Stimulated activated effector memory CD8-positive, alpha-beta T cell treated with anti-CD3 and anti-CD28 coated beads, Interleukin-12 subunit alpha, Interleukin-12 subunit beta, amount 100 ng/mL, for 72 hours (primary cell): ENCODE results near the gene HIBADH.
"Not testable (repeated sequence)": the region's sequence is repeated elsewhere in the genome, so short reads cannot be mapped to it uniquely, and the experiment has no call there.

Experiments used
- ATAC-seq: fragments of 150-1000 bp; cut with Tn5 transposase; 2 replicates; pipeline ENCODE4 v1.10.0; 2021
- DNase-seq, 2 donors: peaks; one replicate each; pipeline ENCODE4 v3.0.0; 2021 to 2022; ENCODE audit warnings: low spot score in 2 of 2
- H3K27ac Mint-ChIP-seq: one replicate; pipeline ENCODE4 v1.8.0; 2022; ENCODE audit warnings: mild to moderate bottlenecking, mixed read lengths
- H3K36me3 Mint-ChIP-seq: one replicate; pipeline ENCODE4 v1.8.0; 2022; ENCODE audit warnings: mild to moderate bottlenecking, mixed read lengths
- H3K4me1 Mint-ChIP-seq: one replicate; pipeline ENCODE4 v1.8.0; 2022; ENCODE audit warnings: mixed read lengths
- H3K4me3 Mint-ChIP-seq: one replicate; pipeline ENCODE4 v1.8.0; 2022; ENCODE audit warnings: mild to moderate bottlenecking, mixed read lengths
- H3K9me3 Mint-ChIP-seq: one replicate; pipeline ENCODE4 v1.8.0; 2022; ENCODE audit warnings: mixed read lengths

HIBADH gene

GRCh38 chr7:27527348-27527714 lies 135.4 kb downstream of the HIBADH start:
- Mint-ChIP-seq H3K36me3 (peaks cover 29% of the 10 kb centered on the region), H3K27ac (no peak overlapping the region), H3K4me3 (no peak overlapping the region), H3K9me3 (no peaks in the 10 kb centered on the region), H3K4me1 (no peaks in the 10 kb centered on the region)
- no peak for ATAC-seq
- no peak for DNase-seq

- no peak overlapping the region for H3K27ac Mint-ChIP-seq
- no peaks in the 10 kb centered on the region for H3K9me3 Mint-ChIP-seq
- DNase-seq (no peak), ATAC-seq (no peak)
- peaks cover 29% of the 10 kb centered on the region for H3K36me3 Mint-ChIP-seq
- no peak overlapping the region for H3K4me3 Mint-ChIP-seq
- no peaks in the 10 kb centered on the region for H3K4me1 Mint-ChIP-seq
These were observed 135.9 kb downstream of the HIBADH start for GRCh38 chr7:27526611-27527347.

- Mint-ChIP-seq H3K36me3 (peaks cover 29% of the 10 kb centered on the region), H3K4me3 (no peak overlapping the region), H3K4me1 (no peaks in the 10 kb centered on the region), H3K9me3 (no peaks in the 10 kb centered on the region), H3K27ac (no peak overlapping the region)
- no peak for DNase-seq
- ATAC-seq = no peak
These were observed 136.6 kb downstream of the HIBADH start for GRCh38 chr7:27526131-27526530.

- H3K27ac Mint-ChIP-seq = no peak overlapping the region
- ATAC-seq (no peak), DNase-seq (no peak)
- H3K9me3 Mint-ChIP-seq = no peaks in the 10 kb centered on the region
- no peaks in the 10 kb centered on the region for H3K4me1 Mint-ChIP-seq
- H3K36me3 Mint-ChIP-seq = peaks cover 21% of the 10 kb centered on the region
- no peak overlapping the region for H3K4me3 Mint-ChIP-seq
These were observed 139.4 kb downstream of the HIBADH start for GRCh38 chr7:27523321-27523720.

GRCh38 chr7:27522566-27522965 lies 140.1 kb downstream of the HIBADH start:
- DNase-seq (no peak), ATAC-seq (no peak)
- no peaks in the 10 kb centered on the region for H3K4me1 Mint-ChIP-seq
- peaks cover 21% of the 10 kb centered on the region for H3K36me3 Mint-ChIP-seq
- no peaks in the 10 kb centered on the region for H3K9me3 Mint-ChIP-seq
- H3K4me3 Mint-ChIP-seq = no peak overlapping the region
- H3K27ac Mint-ChIP-seq = no peak overlapping the region

- no peaks in the 10 kb centered on the region for H3K9me3 Mint-ChIP-seq
- no peak overlapping the region for H3K27ac Mint-ChIP-seq
- no peak for ATAC-seq
- H3K4me1 Mint-ChIP-seq = no peaks in the 10 kb centered on the region
- no peak for DNase-seq
- H3K4me3 Mint-ChIP-seq = no peak overlapping the region
- H3K36me3 Mint-ChIP-seq = peaks cover 11% of the 10 kb centered on the region
These were observed 141.6 kb downstream of the HIBADH start for GRCh38 chr7:27520815-27521790.

GRCh38 chr7:27519793-27520469 lies 142.8 kb downstream of the HIBADH start:
- peaks cover 3% of the 10 kb centered on the region for H3K36me3 Mint-ChIP-seq
- no peaks in the 10 kb centered on the region for H3K9me3 Mint-ChIP-seq
- DNase-seq (no peak), ATAC-seq (no peak)
- no peak overlapping the region for H3K4me3 Mint-ChIP-seq
- no peaks in the 10 kb centered on the region for H3K4me1 Mint-ChIP-seq
- no peak overlapping the region for H3K27ac Mint-ChIP-seq

- Mint-ChIP-seq H3K4me1 (no peaks in the 10 kb centered on the region), H3K9me3 (no peaks in the 10 kb centered on the region), H3K36me3 (no peaks in the 10 kb centered on the region), H3K27ac (no peak overlapping the region), H3K4me3 (no peak overlapping the region)
- DNase-seq (no peak), ATAC-seq (no peak)
These were observed 143.9 kb downstream of the HIBADH start for GRCh38 chr7:27518561-27519350.

- Mint-ChIP-seq H3K4me1 (no peaks in the 10 kb centered on the region), H3K4me3 (no peak overlapping the region), H3K27ac (no peak overlapping the region), H3K36me3 (no peaks in the 10 kb centered on the region), H3K9me3 (no peaks in the 10 kb centered on the region)
- DNase-seq (no peak), ATAC-seq (no peak)
These were observed 146.3 kb downstream of the HIBADH start for GRCh38 chr7:27516421-27516820.

GRCh38 chr7:27515933-27516332 lies 146.8 kb downstream of the HIBADH start:
- Mint-ChIP-seq H3K4me1 (no peaks in the 10 kb centered on the region), H3K36me3 (no peaks in the 10 kb centered on the region)

GRCh38 chr7:27514861-27515260 lies 147.8 kb downstream of the HIBADH start:
- Mint-ChIP-seq H3K27ac (no peak overlapping the region), H3K4me1 (no peaks in the 10 kb centered on the region), H3K4me3 (no peak overlapping the region), H3K36me3 (no peaks in the 10 kb centered on the region), H3K9me3 (no peaks in the 10 kb centered on the region)
- DNase-seq (no peak), ATAC-seq (no peak)

More at GRCh38 chr7:27515933-27516332, 146.8 kb downstream of the HIBADH start:
- Mint-ChIP-seq H3K4me3 (no peak overlapping the region), H3K9me3 (no peaks in the 10 kb centered on the region), H3K27ac (no peak overlapping the region)
- ATAC-seq = no peak
- no peak for DNase-seq

GRCh38 chr7:27513885-27514284 lies 148.8 kb downstream of the HIBADH start:
- Mint-ChIP-seq H3K9me3 (no peaks in the 10 kb centered on the region), H3K4me3 (no peak overlapping the region), H3K27ac (no peak overlapping the region), H3K4me1 (no peaks in the 10 kb centered on the region), H3K36me3 (no peaks in the 10 kb centered on the region)
- DNase-seq = no peak
- no peak for ATAC-seq

- not testable (repeated sequence) for H3K9me3 Mint-ChIP-seq, H3K27ac Mint-ChIP-seq, H3K36me3 Mint-ChIP-seq, H3K4me3 Mint-ChIP-seq, H3K4me1 Mint-ChIP-seq, DNase-seq, ATAC-seq
These were observed 151.3 kb downstream of the HIBADH start for GRCh38 chr7:27511370-27511769.

GRCh38 chr7:27510541-27510940 lies 152.1 kb downstream of the HIBADH start:
- ATAC-seq (no peak), DNase-seq (no peak)
- no peak overlapping the region for H3K4me3 Mint-ChIP-seq
- H3K36me3 Mint-ChIP-seq = no peaks in the 10 kb centered on the region
- no peak overlapping the region for H3K27ac Mint-ChIP-seq
- no peaks in the 10 kb centered on the region for H3K4me1 Mint-ChIP-seq
- H3K9me3 Mint-ChIP-seq = no peaks in the 10 kb centered on the region

GRCh38 chr7:27501879-27502278 lies 160.8 kb downstream of the HIBADH start:
- not testable (repeated sequence) for H3K27ac Mint-ChIP-seq, H3K4me1 Mint-ChIP-seq, DNase-seq, H3K9me3 Mint-ChIP-seq, ATAC-seq, H3K4me3 Mint-ChIP-seq, H3K36me3 Mint-ChIP-seq
